ENCODE data around the gene CCDC91. TPM values are rescaled to one million over a fixed set of nuclear protein-coding genes. Genes with fewer than 3 reads are reported as not detected.

Gene CCDC91
- total RNA-seq, 2 experiments from 2014 or later, result 19.0 to 22.1 TPM

- POLR2A ChIA-PET, result no interaction called here
- CTCF ChIA-PET, result interaction anchor here (0.6 kb wide), 1 partner anchor 11 kb away, joined by 3 read pairs; no protein-coding TSS in a partner anchor
Observed at GRCh38 chr12:28498850-28499249, 308.6 kb downstream of the CCDC91 start.

DNA sequence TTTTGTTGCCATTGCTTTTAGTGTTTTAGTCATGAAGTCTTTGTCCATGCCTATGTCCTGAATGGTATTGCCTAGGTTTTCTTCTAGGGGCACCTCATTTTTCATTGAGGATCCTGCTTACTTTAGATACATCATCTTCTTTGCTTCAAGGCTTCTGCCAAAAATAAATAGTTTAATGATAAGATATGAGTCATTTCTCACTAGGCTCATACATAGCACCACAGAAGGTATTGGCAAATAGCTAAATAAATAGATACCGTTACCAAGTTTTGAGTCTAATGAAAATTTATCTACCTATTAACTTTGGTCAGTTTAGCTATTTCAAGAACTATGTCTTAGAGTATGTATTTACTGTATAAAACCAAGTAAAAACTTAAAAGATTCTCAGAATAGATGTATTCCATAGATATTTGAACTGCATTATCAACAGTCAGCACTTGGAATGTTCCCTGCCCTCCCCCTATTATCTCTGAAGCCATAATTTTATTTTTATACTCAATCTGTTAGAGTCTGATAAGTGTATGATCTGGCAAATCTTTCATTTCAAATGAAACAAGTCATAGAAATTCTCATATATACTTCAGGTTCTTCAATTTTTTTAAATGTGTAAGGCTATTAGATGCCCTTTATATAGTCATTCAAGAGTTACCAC is 310.2 kb downstream of the CCDC91 start:
- CTCF ChIA-PET, result no interaction called here
- POLR2A ChIA-PET, result no interaction called here

GRCh38 chr12:28506271-28506670 is 316.0 kb downstream of the CCDC91 start:
- ChIA-PET POLR2A (no interaction called here), CTCF (no interaction called here)

DNA sequence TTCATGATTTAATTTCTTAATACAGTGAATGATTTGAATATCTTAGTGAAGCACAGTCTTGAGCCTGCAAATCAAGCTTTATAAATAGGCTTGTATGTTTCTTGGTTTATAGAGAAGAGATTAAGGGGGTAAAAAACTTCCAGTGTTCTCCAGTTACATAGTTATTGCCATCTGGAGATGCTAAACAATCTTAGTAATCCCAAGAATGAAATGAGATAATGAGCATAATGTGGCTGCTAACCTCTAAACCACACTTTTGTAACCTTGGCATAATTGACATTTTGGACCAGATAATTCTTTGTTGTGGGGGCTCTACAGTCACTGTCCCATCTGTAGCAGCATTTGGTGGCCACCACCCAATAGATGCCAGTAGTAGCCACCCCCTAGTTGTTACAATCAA is 316.8 kb downstream of the CCDC91 start:
- ChIA-PET POLR2A (no interaction called here), CTCF (no interaction called here)

GRCh38 chr12:28507867-28508266 is 317.6 kb downstream of the CCDC91 start:
- ChIA-PET CTCF (no interaction called here), POLR2A (no interaction called here)

- ChIA-PET POLR2A (no interaction called here), CTCF (no interaction called here)
Observed at GRCh38 chr12:28512406-28512805, 322.1 kb downstream of the CCDC91 start.

DNA sequence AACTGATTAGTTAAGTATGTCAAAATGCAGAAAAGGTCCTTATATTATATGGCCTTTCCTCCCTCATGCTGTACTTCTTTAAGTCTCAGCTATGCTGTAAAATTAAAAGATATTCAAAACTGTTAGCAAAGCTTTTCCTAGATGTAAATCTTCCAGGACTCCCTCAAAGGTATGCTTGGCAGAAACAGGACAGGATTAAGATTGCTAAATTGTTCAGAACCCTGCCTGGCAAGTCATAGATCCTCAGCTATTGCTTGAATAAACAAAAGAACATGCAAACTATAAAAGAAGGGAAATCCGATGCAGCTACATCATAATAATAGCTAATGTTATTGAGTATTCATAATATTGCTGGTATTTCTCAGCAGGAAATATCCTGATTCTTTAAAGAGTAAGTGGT is 322.6 kb downstream of the CCDC91 start:
- CTCF ChIA-PET, result no interaction called here
- POLR2A ChIA-PET, result no interaction called here

DNA sequence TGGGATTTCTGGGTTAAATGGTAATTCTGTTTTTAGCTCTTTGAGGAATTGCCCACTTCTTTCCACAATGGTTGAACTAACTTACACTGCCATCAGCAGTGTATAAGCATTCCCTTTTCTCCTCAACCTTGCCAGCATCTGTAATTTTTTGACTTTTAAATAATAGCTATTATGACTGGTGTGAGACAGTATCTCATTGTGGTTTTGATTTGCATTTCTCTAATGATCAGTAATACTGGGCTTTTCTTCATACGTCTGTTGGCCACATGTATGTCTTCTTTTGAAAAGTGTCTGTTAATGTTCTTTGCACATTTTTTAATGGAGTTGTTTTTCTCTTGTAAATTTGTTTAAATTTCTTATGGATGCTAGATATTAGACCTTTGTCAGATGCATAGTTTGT is 323.7 kb downstream of the CCDC91 start:
- POLR2A ChIA-PET, result no interaction called here
- CTCF ChIA-PET, result no interaction called here

- ChIA-PET CTCF (no interaction called here), POLR2A (no interaction called here)
Observed at GRCh38 chr12:28517101-28517500, 326.8 kb downstream of the CCDC91 start.

DNA sequence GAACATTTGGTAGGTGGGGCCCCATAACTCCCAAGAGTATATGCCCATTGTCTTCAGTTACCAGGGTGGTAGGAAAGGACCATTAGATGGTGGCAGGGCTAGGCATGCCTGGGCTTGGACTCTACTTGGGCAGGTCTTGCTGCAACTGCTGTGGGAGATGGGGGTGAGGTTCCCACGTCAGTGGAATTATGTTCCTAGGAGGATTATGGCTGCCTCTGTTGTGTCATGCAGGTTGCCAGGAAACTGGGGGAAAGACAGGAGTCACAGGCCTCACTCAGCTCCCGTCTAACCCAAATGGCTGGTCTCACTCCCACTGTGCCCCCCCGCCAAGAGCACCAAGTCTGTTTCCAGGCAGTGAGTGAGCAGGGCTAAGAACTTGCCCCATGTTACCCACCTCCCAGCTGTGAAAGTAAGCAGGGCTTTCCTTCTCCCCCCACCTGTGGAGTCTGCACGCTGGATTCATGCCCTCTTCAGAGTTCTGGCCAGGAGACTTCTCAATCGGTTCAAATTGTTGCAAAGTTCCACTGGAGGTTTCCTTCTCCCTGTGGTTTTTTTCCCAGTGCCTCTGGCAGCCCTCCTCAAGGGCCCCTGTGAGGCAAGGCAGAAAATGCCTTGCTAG is 337.5 kb downstream of the CCDC91 start:
- POLR2A ChIA-PET, result no interaction called here

GRCh38 chr12:28535216-28535615 is 345.0 kb downstream of the CCDC91 start:
- POLR2A ChIA-PET, result no interaction called here

More for the DNA sequence above, 337.5 kb downstream of the CCDC91 start:
- CTCF ChIA-PET, result no interaction called here

GRCh38 chr12:28536088-28536487 is 345.8 kb downstream of the CCDC91 start:
- ChIA-PET POLR2A (no interaction called here), CTCF (no interaction called here)

More at GRCh38 chr12:28535216-28535615, 345.0 kb downstream of the CCDC91 start:
- CTCF ChIA-PET, result no interaction called here

DNA sequence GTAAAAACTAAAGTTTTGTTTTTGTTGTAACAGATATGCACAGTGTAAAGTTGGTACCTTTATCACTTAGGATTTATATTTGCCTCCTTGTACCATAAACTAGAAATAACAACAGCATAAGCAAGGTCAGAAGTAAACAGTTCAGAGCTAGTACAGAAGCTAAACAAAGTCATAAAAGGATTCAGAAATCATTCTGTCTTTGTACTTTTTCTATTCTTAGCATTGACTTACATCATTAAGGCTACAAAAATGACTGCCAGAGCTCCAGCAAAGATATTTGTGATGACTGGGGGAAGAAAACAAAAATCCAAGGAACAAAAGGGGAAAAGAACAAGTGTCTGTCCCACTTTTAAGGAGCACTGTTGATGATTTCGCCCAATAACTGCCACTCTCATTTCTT is 347.2 kb downstream of the CCDC91 start:
- ChIA-PET CTCF (interaction anchor here (1.0 kb wide), 1 partner anchor 13 kb away, joined by 3 read pairs; no protein-coding TSS in a partner anchor), POLR2A (no interaction called here)

GRCh38 chr12:28539691-28540323 is 349.6 kb downstream of the CCDC91 start:
- ChIA-PET CTCF (interaction anchor here (0.7 kb wide), 1 partner anchor 60 kb away, joined by 3 read pairs; no protein-coding TSS in a partner anchor), POLR2A (no interaction called here)

DNA sequence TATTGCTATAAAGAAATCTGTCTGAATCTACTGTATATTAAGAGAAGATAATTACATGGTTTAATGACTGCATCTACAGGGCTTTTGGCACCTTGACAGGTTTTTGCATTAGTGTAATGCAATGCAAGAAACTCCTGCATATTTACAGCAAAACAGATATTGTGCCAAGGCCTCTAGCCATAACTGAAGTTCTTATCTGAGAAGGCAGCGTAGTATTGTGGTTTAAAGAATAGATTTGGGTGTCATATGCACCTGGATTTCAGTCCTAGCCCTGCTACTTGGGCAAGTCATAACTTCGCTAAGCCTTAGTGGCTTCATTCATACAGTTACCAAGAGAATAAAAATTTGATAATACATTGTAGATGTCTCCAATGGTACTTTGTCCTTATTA is 350.1 kb downstream of the CCDC91 start:
- CTCF ChIA-PET, result interaction anchor here (0.7 kb wide), 1 partner anchor 61 kb away, joined by 3 read pairs; no protein-coding TSS in a partner anchor
- POLR2A ChIA-PET, result no interaction called here

GRCh38 chr12:28543021-28543890 is 353.0 kb downstream of the CCDC91 start:
- ChIA-PET CTCF (no interaction called here), POLR2A (interaction anchor here (0.6 kb wide), 1 partner anchor 350 kb away, joined by 4 read pairs; no protein-coding TSS in a partner anchor)

- ChIA-PET POLR2A (interaction anchor here (0.6 kb wide), 1 partner anchor 54 kb away, joined by 3 read pairs; no protein-coding TSS in a partner anchor), CTCF (no interaction called here)
Observed at GRCh38 chr12:28550757-28551704, 360.8 kb downstream of the CCDC91 start.

DNA sequence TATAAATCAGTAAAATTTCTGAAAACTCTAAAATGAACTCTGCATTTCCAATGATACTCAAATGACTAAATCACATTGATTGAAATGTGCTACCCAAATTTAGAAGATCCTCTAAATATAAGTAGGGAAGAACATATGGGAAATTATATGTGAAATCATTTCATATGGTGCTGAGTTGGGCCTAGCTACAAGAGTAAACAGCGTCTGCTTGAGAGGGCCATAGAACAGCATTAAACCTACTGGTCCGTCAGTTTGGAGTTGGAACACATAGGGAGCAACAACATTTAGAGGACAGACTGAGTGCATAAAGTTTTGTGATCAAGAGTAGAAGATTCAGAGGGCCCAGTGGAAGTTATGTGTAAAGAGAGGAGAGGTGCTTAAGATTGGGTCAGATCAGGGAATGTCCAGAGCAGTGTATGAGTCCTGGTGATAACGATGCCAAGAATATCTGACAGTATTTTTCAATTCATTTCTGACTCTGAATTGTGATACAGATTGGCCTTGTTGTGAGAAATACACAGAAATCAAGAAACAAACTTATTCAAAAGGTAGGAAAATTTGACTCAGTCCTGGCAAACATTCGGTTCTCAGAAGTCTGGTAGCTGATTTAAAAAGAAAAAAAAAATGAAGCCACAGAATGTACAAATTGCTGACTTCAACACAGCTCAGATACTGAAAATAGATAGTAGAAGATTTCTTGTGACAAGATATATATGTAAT is 362.2 kb downstream of the CCDC91 start:
- ChIA-PET POLR2A (interaction anchor here (0.5 kb wide), 1 partner anchor 52 kb away, joined by 3 read pairs; no protein-coding TSS in a partner anchor), CTCF (no interaction called here)

All from activated CD8-positive, alpha-beta memory T cell treated with anti-CD3 and anti-CD28 coated beads for 36 hours (primary cell).